ENCODE results near the gene CCDC88C.

CCDC88C gene

GRCh38 chr14:91374879-91375702, 42.5 kb downstream of the CCDC88C start:
- Mint-ChIP-seq H3K9me3 (no peaks in the 10 kb centered on the region), H3K27ac (peak overlapping the region; percentile 86), H3K4me3 (peak overlapping the region; percentile 78), H3K4me1 (ENCODE audit: low read depth) (peaks cover 86% of the 10 kb centered on the region), H3K36me3 (ENCODE audit: low read depth) (peaks cover 45% of the 10 kb centered on the region), H3K27me3 (ENCODE audit: low read depth) (no peaks in the 10 kb centered on the region)
- no peak for DNase-seq (ENCODE audit: low spot score)

DNA sequence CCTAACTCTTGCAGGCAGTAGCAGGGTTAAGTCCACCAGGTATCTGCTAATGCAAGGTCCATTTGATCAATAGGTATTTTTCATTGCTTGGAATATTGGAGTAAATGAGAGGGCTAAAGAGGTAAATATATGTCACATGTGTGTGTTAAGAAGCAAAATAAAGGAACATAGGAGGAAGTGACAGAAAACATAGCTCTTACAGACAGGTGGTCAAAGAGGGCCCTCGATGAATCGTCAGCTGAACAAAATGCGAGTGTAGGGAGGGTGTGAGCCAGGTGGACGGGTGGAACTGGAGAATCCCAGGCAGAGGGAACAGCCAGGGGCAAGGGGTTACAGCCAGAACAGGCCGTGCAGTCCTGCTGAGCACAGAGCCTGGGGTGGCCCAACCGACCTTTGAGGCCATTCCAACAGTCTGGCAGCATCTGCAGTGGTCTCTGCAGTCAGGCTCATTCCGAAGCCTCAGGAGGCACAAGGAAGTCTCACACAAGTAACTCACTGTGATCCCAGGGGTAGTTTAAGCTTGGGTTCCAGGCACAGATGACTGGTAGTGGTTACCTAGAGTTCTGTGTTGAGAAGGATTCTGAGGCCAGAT, 43.2 kb downstream of the CCDC88C start:
- H3K27ac Mint-ChIP-seq = peak overlapping the region; percentile 86
- H3K27me3 Mint-ChIP-seq (ENCODE audit: low read depth) = no peaks in the 10 kb centered on the region
- H3K4me1 Mint-ChIP-seq (ENCODE audit: low read depth) = peaks cover 86% of the 10 kb centered on the region
- H3K4me3 Mint-ChIP-seq = peak overlapping the region; percentile 78
- H3K9me3 Mint-ChIP-seq = no peaks in the 10 kb centered on the region
- H3K36me3 Mint-ChIP-seq (ENCODE audit: low read depth) = peaks cover 43% of the 10 kb centered on the region
- DNase-seq (ENCODE audit: low spot score) = no peak

DNA sequence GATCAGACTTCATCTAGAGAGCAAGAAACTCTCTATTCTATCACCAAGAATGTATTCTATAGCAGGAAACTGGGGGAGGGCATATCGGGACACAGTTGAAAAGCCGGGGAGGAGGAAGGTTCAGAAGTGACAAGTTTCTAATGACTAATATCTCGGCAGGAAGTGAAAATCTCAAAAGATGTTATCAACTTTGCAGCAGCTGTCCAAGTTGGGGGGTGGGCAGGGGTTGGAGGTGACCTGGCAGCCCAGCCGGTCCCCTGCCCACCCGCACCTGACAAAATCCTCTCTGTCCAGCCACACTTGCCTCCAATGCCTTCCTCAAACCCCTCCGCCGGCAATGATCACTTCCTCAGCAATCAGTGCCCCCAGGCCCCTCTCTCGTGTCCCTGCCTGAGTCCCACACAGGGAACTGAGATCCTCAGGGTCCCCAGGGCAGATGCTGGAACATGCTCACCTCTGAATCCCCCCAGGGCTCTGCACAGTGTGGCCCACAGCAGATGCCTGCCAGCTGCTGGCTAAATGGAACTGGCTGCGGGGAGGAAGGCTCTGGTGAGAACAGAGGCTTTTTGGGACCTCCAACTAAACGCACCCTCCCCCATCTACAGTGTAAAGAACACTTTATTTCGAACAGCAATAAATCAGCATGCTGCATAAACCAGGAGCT, 43.9 kb downstream of the CCDC88C start:
- Mint-ChIP-seq H3K27ac (peak overlapping the region; percentile 86), H3K4me1 (ENCODE audit: low read depth) (peaks cover 90% of the 10 kb centered on the region), H3K9me3 (no peaks in the 10 kb centered on the region), H3K4me3 (peak overlapping the region; percentile 78), H3K27me3 (ENCODE audit: low read depth) (no peaks in the 10 kb centered on the region), H3K36me3 (ENCODE audit: low read depth) (peaks cover 42% of the 10 kb centered on the region)
- peak; percentile 71 for DNase-seq (ENCODE audit: low spot score)

DNA sequence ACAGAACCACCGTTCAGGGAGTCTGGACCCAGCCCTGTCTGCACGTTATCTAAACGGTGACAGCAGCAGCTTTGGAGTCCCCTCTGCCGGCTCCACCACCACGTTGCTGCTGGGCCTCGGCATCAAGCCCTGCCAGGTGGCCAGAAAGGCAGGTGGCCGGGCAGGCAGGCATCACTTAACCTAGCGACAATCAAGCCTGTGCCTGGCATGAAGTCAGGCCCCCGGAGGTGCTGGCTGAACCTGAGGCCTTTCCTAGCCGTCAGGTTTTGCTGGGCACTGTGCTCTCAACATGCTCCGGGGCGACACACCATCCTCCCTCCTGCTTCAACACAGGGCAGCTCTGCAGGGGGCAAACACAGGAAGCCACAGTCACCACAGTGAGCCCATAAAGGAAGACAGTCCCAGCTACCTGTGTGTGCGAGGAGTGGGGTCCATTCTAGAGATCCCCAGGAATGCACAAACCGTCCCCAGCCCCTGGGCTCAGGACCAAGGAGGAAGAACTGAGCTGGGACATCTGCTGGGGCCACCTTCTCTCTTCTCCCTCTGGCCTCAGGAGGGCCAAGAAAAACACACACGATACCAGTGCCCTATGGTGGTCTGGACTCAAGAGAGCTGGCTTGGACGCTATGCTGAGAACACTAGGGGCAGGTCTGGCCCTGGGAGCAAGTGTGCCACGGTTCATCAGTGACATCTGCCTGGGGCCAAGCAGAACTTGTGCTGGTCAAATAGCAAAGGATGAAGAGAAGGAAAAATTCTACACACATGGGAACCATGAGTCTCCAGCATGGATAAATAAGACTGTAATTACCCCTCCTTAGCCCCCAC, 44.7 kb downstream of the CCDC88C start:
- Mint-ChIP-seq H3K36me3 (ENCODE audit: low read depth) (peaks cover 40% of the 10 kb centered on the region), H3K9me3 (no peaks in the 10 kb centered on the region), H3K4me3 (peak overlapping the region; percentile 78), H3K27ac (peak overlapping the region; percentile 86), H3K4me1 (ENCODE audit: low read depth) (peaks cover 91% of the 10 kb centered on the region), H3K27me3 (ENCODE audit: low read depth) (no peaks in the 10 kb centered on the region)
- no peak for DNase-seq (ENCODE audit: low spot score)

- Mint-ChIP-seq H3K9me3 (no peaks in the 10 kb centered on the region), H3K27me3 (ENCODE audit: low read depth) (no peaks in the 10 kb centered on the region), H3K27ac (peak overlapping the region; percentile 86), H3K4me1 (ENCODE audit: low read depth) (peaks cover 92% of the 10 kb centered on the region), H3K36me3 (ENCODE audit: low read depth) (peaks cover 34% of the 10 kb centered on the region), H3K4me3 (peak overlapping the region; percentile 78)
- no peak for DNase-seq (ENCODE audit: low spot score)
Measured at GRCh38 chr14:91371990-91372375, 45.6 kb downstream of the CCDC88C start.

DNA sequence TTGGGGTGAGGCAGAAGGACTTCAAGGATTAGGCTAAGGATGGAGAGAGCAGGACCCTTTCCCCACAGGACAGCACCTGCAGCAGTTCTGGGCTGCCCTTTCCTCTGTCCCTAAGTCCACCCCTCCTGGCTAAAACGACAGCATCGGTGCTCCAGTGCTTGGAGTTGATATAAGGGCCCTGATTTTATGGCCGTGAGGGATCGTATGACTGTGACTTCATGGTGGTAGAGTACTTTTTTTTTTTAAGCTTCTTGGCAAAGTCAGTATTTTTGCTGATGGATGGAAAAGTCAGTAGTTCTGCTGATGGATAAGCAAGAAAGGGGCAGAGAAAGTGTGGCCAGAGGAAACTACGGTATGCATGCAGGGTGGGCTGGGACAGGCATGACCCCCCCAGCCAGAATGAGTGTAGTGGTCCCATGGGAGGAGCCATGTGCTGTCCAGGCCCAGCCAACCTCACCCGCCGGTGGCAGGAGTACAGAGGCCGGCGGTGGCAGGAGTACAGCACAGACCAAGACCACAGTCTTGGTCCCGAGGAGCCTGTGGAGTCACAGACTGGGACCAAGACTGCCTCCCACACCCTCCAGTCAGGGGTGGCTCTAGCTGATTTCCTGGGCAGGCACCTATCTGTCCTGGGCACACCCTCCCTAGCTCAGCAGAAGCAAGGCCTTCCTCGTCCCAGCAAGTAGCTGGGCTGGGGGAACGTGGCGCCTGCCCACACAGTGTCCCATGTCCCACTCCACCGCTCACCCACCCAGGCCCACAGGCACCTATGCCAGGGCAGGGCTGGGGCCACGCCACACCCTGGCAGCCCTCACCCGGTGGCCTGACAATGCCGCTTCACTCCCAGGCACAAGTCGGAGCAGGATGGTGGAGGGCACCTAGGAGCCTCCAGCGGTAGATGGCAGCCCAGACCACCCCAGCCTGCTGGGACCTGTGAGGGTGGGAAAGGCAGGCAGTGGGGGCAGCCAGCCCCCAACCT, 46.3 kb downstream of the CCDC88C start:
- Mint-ChIP-seq H3K36me3 (ENCODE audit: low read depth) (peaks cover 33% of the 10 kb centered on the region), H3K27me3 (ENCODE audit: low read depth) (no peaks in the 10 kb centered on the region), H3K27ac (peak overlapping the region; percentile 80), H3K9me3 (no peaks in the 10 kb centered on the region), H3K4me1 (ENCODE audit: low read depth) (peaks cover 93% of the 10 kb centered on the region), H3K4me3 (peak overlapping the region; percentile 78)
- no peak for DNase-seq (ENCODE audit: low spot score)

GRCh38 chr14:91369628-91370445, 47.8 kb downstream of the CCDC88C start:
- Mint-ChIP-seq H3K9me3 (no peaks in the 10 kb centered on the region), H3K27me3 (ENCODE audit: low read depth) (no peaks in the 10 kb centered on the region), H3K27ac (peak overlapping the region; percentile 84), H3K36me3 (ENCODE audit: low read depth) (peaks cover 27% of the 10 kb centered on the region), H3K4me3 (peak overlapping the region; percentile 78), H3K4me1 (ENCODE audit: low read depth) (peaks cover 92% of the 10 kb centered on the region)
- peak; percentile 70 for DNase-seq (ENCODE audit: low spot score)

DNA sequence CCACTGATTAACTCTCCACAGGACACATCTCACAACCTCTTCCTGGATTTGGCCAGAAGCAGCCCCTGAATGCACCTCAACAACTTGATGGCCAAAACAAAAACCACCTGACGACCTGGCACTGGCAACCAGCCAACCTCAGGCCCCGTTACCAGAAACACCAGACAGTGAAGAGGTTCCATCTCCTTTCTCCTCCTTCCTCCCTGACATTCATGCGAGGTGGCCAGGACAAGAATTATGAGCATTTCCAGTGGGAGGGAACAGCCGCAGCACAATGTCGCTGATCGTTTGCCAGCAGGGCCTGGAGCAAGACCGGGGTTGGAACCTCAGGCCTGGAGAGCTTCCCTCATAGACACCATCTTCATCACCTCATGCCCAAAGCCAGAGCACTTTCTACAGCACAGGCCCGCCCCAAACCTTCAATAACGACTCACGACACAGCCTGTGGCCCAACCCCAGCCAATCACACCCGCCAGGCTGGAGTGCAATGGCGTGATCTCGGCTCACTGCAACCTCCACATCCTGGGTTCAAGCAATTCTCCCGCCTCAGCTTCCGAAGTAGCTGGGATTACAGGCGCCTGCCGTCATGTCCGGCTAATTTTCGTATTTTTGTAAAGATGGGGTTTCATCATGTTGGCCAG, 48.7 kb downstream of the CCDC88C start:
- H3K4me1 Mint-ChIP-seq (ENCODE audit: low read depth) = peaks cover 88% of the 10 kb centered on the region
- H3K36me3 Mint-ChIP-seq (ENCODE audit: low read depth) = peaks cover 18% of the 10 kb centered on the region
- peak overlapping the region; percentile 32 for H3K4me3 Mint-ChIP-seq
- peak overlapping the region; percentile 84 for H3K27ac Mint-ChIP-seq
- no peaks in the 10 kb centered on the region for H3K9me3 Mint-ChIP-seq
- DNase-seq (ENCODE audit: low spot score) = no peak
- no peaks in the 10 kb centered on the region for H3K27me3 Mint-ChIP-seq (ENCODE audit: low read depth)

DNA sequence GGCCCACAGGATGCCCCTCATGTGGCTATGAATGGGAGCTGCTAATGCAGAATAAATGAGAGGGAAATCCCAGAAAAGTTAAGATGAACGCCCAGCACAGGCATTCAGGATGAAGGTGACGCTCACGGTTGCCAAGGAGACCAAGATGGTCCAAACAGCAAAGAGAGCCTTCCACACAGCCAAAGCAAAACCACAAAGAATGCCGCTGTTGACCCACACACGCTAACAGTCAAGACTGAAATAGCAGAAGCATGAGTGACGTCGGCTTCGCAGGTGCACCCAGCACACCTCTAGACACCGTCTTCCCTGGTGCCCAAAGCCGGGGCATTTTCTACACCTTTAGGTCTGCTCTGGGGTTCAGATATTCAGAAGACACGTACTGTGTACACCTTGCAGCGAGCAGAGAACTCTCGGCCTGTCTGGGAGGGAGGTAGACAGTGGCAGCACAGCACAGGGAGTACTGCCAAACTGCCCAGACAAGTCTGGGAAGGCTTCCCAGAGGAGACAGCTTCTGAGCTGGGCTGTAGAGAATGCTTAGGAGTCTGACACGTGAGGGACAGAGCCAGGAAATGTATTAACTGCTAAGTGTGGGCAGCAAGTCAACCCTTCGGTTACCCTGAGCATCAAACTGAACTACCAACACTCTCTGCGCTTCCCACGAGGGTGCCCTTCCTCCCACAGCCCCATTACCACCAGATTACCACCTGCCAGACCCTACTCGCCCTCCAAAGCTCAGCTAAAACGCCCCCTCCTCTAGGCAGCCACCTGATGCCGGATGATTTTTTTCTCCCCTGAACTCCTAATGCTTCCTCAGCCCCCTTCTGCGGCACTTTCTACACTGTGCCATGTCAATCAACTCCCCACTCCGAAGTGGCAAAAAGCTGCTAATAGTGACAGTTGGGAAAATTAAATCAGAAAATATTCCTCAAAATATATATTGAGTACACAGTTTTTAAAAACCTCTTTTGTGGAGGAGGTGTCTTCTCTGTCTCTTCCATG, 50.1 kb downstream of the CCDC88C start:
- Mint-ChIP-seq H3K27ac (peak overlapping the region; percentile 77), H3K4me3 (peak overlapping the region; percentile 63), H3K9me3 (no peaks in the 10 kb centered on the region), H3K4me1 (ENCODE audit: low read depth) (peaks cover 75% of the 10 kb centered on the region), H3K27me3 (ENCODE audit: low read depth) (no peaks in the 10 kb centered on the region), H3K36me3 (ENCODE audit: low read depth) (peaks cover 16% of the 10 kb centered on the region)
- peak; percentile 39 for DNase-seq (ENCODE audit: low spot score)

DNA sequence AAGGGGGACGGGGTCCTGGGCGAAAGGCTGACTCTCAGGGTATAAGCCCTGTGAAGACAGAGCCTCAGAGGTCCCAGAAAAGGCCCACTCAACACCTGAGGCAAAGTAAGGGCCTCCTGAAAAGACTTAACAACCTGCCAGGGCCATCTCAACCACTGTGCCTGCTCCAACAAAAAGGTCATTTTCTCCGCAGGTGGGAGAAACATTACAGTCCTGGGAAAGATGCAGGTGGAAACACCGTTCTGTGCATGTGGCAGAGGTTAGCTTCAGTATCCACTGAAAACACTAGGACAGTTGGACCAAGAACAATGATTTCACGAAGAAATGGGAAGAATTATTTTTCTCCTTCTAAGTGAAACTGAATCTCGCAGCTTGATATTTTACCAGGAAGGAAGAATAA, 50.9 kb downstream of the CCDC88C start:
- peak overlapping the region; percentile 63 for H3K4me3 Mint-ChIP-seq
- H3K4me1 Mint-ChIP-seq (ENCODE audit: low read depth) = peaks cover 73% of the 10 kb centered on the region
- no peaks in the 10 kb centered on the region for H3K27me3 Mint-ChIP-seq (ENCODE audit: low read depth)
- peak overlapping the region; percentile 77 for H3K27ac Mint-ChIP-seq
- no peaks in the 10 kb centered on the region for H3K9me3 Mint-ChIP-seq
- peaks cover 16% of the 10 kb centered on the region for H3K36me3 Mint-ChIP-seq (ENCODE audit: low read depth)
- no peak for DNase-seq (ENCODE audit: low spot score)

- Mint-ChIP-seq H3K9me3 (no peaks in the 10 kb centered on the region), H3K4me3 (no peak overlapping the region)
Measured at GRCh38 chr14:91365552-91365951, 52.1 kb downstream of the CCDC88C start.

More at GRCh38 chr14:91365552-91365951, 52.1 kb downstream of the CCDC88C start:
- DNase-seq (ENCODE audit: low spot score) = no peak
- H3K27ac Mint-ChIP-seq = peak overlapping the region; percentile 70
- peaks cover 69% of the 10 kb centered on the region for H3K4me1 Mint-ChIP-seq (ENCODE audit: low read depth)
- H3K27me3 Mint-ChIP-seq (ENCODE audit: low read depth) = no peaks in the 10 kb centered on the region
- peaks cover 12% of the 10 kb centered on the region for H3K36me3 Mint-ChIP-seq (ENCODE audit: low read depth)

Measured in T-helper 2 cell treated with Interferon-gamma antibody and Interleukin-4, amounts not matched to agents 5 μg/mL and 100 μg/mL, for 36 hours (primary cell).